Loucy (cell line): ENCODE measurements around the gene MRPL20.
"Not testable (repeated sequence)": the region's sequence is repeated elsewhere in the genome, so short reads cannot be mapped to it uniquely, and the experiment has no call there.

Source experiments
- H2AFZ ChIP-seq: fragments of 200-600 bp; sonication (generic); 2 replicates; pipeline ENCODE4 v1.6.0; 2016; ENCODE audit warnings: antibody characterized with exemption, mild to moderate bottlenecking, low read length, moderate library complexity
- H3F3A ChIP-seq: fragments of 200-600 bp; 2 replicates; pipeline ENCODE4 v1.6.0; 2016; ENCODE audit warnings: antibody characterized with exemption, low read depth, mild to moderate bottlenecking
- H3K27me3 ChIP-seq: fragments of 200-600 bp; sonication (generic); 2 replicates; pipeline ENCODE4 v1.6.1; 2014; ENCODE audit warnings: low read length, mild to moderate bottlenecking; ENCODE audit not compliant: insufficient read depth, poor library complexity, severe bottlenecking
- H3K36me3 ChIP-seq: fragments of 200-600 bp; sonication (generic); 2 replicates; pipeline ENCODE4 v1.6.1; 2016; ENCODE audit warnings: low read length; ENCODE audit not compliant: insufficient read depth
- H3K4me1 ChIP-seq: fragments of 200-600 bp; sonication (generic); 2 replicates; pipeline ENCODE4 v1.5.1; 2014; ENCODE audit warnings: low read length, mild to moderate bottlenecking; ENCODE audit not compliant: insufficient read depth, poor library complexity, severe bottlenecking
- H3K4me2 ChIP-seq: fragments of 200-600 bp; sonication (generic); 2 replicates; pipeline ENCODE4 v1.6.0; 2014; ENCODE audit warnings: antibody characterized with exemption, low read length, low read depth, mild to moderate bottlenecking; ENCODE audit not compliant: poor library complexity, severe bottlenecking
- H3K4me3 ChIP-seq: fragments of 200-600 bp; sonication (generic); 2 replicates; pipeline ENCODE4 v1.5.1; 2014; ENCODE audit warnings: low read length, mild to moderate bottlenecking, mixed read lengths; ENCODE audit not compliant: poor library complexity, severe bottlenecking
- H3K79me2 ChIP-seq: fragments of 200-600 bp; sonication (generic); 2 replicates; pipeline ENCODE4 v1.6.1; 2014; ENCODE audit warnings: low read length; ENCODE audit not compliant: insufficient read depth
- H3K9ac ChIP-seq: fragments of 200-600 bp; sonication (generic); 2 replicates; pipeline ENCODE4 v1.6.0; 2014; ENCODE audit warnings: mild to moderate bottlenecking, low read depth, low read length, moderate library complexity; ENCODE audit not compliant: poor library complexity, severe bottlenecking
- H3K9me2 ChIP-seq: fragments of 200-600 bp; sonication (generic); replicated peaks from 2 replicates; pipeline ENCODE4 v1.6.1; 2016; ENCODE audit warnings: low read depth, low read length, mixed read lengths
- H3K9me3 ChIP-seq: fragments of 200-600 bp; sonication (generic); 2 replicates; pipeline ENCODE4 v1.6.1; 2014; ENCODE audit warnings: mild to moderate bottlenecking, antibody characterized with exemption, low read length, low read depth; ENCODE audit not compliant: insufficient read depth
- H4K20me1 ChIP-seq: fragments of 200-600 bp; sonication (generic); 2 replicates; pipeline ENCODE4 v1.6.0; 2014; ENCODE audit warnings: antibody characterized with exemption, low read length, mild to moderate bottlenecking; ENCODE audit not compliant: insufficient read depth, poor library complexity, severe bottlenecking
- EZH2phosphoT487 ChIP-seq: fragments of 200-600 bp; IDR thresholded peaks from 2 replicates; pipeline ENCODE4 v1.6.1; 2018; ENCODE audit warnings: antibody characterized with exemption, mild to moderate bottlenecking, moderate library complexity, borderline replicate concordance
- TF ChIP-seq, protein P1 (sequence below): fragments of 200-600 bp; sonication (generic); conservative IDR thresholded peaks from 2 replicates; pipeline ENCODE4 v1.5.1; 2014; ENCODE audit warnings: mild to moderate bottlenecking, antibody characterized with exemption, low read length

The MRPL20 gene

GRCh38 chr1:1418464-1419362 lies 11.6 kb upstream of the MRPL20 start:
- H4K20me1 ChIP-seq: no peaks in the 10 kb centered on the region
- H3K36me3 ChIP-seq: no peaks in the 10 kb centered on the region
- no peak overlapping the region for H3K4me2 ChIP-seq
- H3F3A ChIP-seq: no peaks in the 10 kb centered on the region
- H3K27me3 ChIP-seq: no peaks in the 10 kb centered on the region
- no peaks in the 10 kb centered on the region for H3K9me3 ChIP-seq
- TF ChIP-seq, protein P1, sequence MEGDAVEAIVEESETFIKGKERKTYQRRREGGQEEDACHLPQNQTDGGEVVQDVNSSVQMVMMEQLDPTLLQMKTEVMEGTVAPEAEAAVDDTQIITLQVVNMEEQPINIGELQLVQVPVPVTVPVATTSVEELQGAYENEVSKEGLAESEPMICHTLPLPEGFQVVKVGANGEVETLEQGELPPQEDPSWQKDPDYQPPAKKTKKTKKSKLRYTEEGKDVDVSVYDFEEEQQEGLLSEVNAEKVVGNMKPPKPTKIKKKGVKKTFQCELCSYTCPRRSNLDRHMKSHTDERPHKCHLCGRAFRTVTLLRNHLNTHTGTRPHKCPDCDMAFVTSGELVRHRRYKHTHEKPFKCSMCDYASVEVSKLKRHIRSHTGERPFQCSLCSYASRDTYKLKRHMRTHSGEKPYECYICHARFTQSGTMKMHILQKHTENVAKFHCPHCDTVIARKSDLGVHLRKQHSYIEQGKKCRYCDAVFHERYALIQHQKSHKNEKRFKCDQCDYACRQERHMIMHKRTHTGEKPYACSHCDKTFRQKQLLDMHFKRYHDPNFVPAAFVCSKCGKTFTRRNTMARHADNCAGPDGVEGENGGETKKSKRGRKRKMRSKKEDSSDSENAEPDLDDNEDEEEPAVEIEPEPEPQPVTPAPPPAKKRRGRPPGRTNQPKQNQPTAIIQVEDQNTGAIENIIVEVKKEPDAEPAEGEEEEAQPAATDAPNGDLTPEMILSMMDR: no peak
- TF ChIP-seq EZH2phosphoT487: no peak
- H3K9me2 ChIP-seq: no peaks in the 10 kb centered on the region
- H3K4me3 ChIP-seq: no peak overlapping the region
- no peaks in the 10 kb centered on the region for H3K79me2 ChIP-seq
- H2AFZ ChIP-seq: no peak overlapping the region
- H3K9ac ChIP-seq: no peak overlapping the region
- peaks cover 11% of the 10 kb centered on the region for H3K4me1 ChIP-seq

DNA sequence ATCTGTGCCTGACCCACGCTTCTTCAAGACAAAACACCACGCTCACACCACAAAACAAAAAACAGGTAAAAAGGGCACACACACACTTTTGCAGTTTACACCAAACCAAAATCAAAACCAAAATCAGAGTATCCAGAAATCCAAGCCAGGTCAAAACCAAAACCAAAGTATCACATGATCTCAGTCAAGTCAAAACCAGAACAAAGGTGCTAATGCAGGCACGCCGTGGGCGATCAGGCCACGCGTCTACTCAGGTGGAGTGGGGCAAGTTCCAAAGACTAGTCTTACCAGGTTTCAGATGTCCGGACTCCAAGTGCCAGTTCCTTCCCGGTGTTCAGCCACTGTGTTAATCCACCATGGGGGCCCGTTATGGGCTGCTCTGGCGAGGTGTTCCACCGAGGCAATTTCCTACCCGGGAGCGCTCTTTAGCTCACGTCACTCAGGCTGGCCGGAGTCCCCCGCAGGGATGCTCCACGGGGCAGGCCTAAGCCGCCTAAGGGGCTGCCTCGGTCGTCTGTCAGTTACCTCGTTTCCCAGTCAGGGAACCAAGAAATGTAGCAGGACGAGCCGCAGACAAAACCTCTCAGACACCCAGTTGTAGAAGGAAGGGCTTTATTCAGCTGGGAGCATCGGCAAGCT lies 10.9 kb upstream of the MRPL20 start:
- not testable (repeated sequence) for H3K9ac ChIP-seq

DNA sequence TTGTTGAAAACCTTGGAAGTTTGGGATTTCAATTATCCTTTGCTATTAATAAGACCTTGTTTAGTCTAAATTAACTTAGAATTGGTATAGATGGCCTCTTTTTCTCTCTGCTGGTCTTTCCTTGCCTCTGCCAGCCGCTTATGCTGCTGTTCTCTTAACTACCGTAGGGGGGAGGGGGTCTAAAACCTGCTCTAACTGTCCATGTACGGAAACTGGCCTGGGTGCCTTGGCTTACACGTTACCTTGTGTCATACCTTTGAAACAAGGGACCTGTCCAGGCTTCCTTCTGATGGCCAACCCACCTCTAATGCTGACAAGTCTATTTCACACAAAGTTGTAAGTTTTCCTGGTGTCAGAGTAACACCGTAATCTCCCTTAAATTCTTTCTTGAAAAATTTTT lies 10.3 kb upstream of the MRPL20 start:
- not testable (repeated sequence) for H3K4me1 ChIP-seq, H2AFZ ChIP-seq, H3K27me3 ChIP-seq, H3K4me3 ChIP-seq, H3K4me2 ChIP-seq, H3K79me2 ChIP-seq, H4K20me1 ChIP-seq, H3K9me2 ChIP-seq, H3K9ac ChIP-seq, H3F3A ChIP-seq, H3K36me3 ChIP-seq, H3K9me3 ChIP-seq

More for the DNA sequence above, 10.9 kb upstream of the MRPL20 start:
- H3K79me2 ChIP-seq, H3K4me3 ChIP-seq, H3K4me1 ChIP-seq, H3K27me3 ChIP-seq, H3F3A ChIP-seq, H4K20me1 ChIP-seq, H3K4me2 ChIP-seq, H3K36me3 ChIP-seq, H3K9me3 ChIP-seq, H2AFZ ChIP-seq, H3K9me2 ChIP-seq: not testable (repeated sequence)

DNA sequence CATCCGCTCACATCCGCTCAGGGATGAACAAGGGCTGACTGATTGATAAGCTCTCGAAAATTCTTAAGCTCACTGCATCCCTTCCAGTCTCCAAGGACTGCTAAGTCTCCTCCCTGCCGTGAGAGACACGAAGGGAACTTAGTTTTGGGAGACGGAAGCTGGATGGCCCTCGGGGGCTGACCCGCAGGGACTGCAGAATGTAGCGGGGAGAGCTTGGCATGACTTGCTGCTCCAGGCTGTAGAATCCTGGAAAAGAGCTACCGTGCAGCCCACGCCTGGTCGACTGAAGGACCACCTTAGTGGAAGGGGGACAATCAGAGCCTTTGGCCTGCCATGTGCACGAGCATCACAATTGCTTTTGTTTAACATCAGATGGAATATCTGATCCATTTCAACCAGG lies 8.7 kb upstream of the MRPL20 start:
- Histone ChIP-seq H4K20me1 (no peaks in the 10 kb centered on the region), H3K36me3 (no peaks in the 10 kb centered on the region), H3K79me2 (no peaks in the 10 kb centered on the region), H3F3A (no peaks in the 10 kb centered on the region), H3K4me1 (no peaks in the 10 kb centered on the region), H3K4me2 (no peak overlapping the region), H3K4me3 (no peak overlapping the region), H3K9me2 (no peaks in the 10 kb centered on the region), H3K9me3 (no peaks in the 10 kb centered on the region; the same call in 1 of the 2 replicates), H2AFZ (no peak overlapping the region), H3K27me3 (no peaks in the 10 kb centered on the region), H3K9ac (no peak overlapping the region)
- TF ChIP-seq, protein P1: no peak
- no peak for TF ChIP-seq EZH2phosphoT487

DNA sequence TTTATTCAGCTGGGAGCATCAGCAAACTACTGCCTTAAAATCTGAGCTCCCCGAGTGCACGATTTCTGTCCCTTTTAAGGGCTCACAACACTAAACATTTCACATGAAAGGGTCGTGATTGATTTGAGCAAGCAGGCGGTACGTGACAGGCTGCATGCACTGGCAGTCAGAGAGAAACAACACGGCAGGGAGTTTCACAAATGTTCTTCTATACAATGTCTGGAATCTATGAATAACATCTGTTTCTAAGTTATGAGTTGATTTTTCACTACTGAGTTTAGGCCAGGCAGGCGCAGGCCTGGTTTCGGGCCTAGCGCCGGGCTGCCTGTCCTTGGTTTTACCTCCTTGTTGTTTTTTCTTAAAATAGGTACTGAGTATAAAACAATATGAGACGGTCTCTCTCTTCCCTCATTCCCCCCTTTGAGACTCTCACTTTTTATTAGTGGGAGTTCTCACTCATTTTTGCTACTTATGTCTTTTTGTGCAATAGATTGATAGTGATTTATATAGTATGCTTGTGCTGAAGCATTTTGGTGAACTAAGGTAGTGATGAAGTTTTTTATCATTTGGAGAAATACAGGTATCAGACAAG lies 5.3 kb upstream of the MRPL20 start:
- not testable (repeated sequence) for H3K36me3 ChIP-seq, H3K9ac ChIP-seq, H3K4me2 ChIP-seq, H3K9me2 ChIP-seq, H3K4me1 ChIP-seq, H2AFZ ChIP-seq, H3K4me3 ChIP-seq, H3K27me3 ChIP-seq, H3F3A ChIP-seq, H3K9me3 ChIP-seq
- H4K20me1 ChIP-seq: peaks cover 16% of the 10 kb centered on the region
- peaks cover 24% of the 10 kb centered on the region for H3K79me2 ChIP-seq
